VCaP (cell line): ENCODE data around the gene LIMD2.

Source experiments
- H3K27ac ChIP-seq: fragments of 450-650 bp; 2 replicates; pipeline ENCODE4 v1.5.1; 2017
- CTCF ChIP-seq: fragments of 450-650 bp; conservative IDR thresholded peaks from 2 replicates; pipeline ENCODE4 v1.5.1; 2017; ENCODE audit warnings: mild to moderate bottlenecking, moderate library complexity

Gene LIMD2

GRCh38 chr17:63679214-63679613, 20.7 kb downstream of the LIMD2 start:
- TF ChIP-seq CTCF = no peak
- no peak overlapping the region for H3K27ac ChIP-seq

- peak overlapping the region; percentile 97 for H3K27ac ChIP-seq
- no peak for TF ChIP-seq CTCF
Observed at GRCh38 chr17:63676584-63676983, 23.3 kb downstream of the LIMD2 start.

GRCh38 chr17:63675607-63676546, 24.0 kb downstream of the LIMD2 start:
- peak overlapping the region; percentile 97 for H3K27ac ChIP-seq
- TF ChIP-seq CTCF = no peak

GRCh38 chr17:63675231-63675606, 24.7 kb downstream of the LIMD2 start:
- peak overlapping the region; percentile 97 for H3K27ac ChIP-seq
- TF ChIP-seq CTCF = no peak

- H3K27ac ChIP-seq = peak overlapping the region; percentile 97
- no peak for TF ChIP-seq CTCF
Observed at GRCh38 chr17:63672856-63673255, 27.1 kb downstream of the LIMD2 start.

GRCh38 chr17:63665527-63666214, 34.3 kb downstream of the LIMD2 start:
- no peak overlapping the region for H3K27ac ChIP-seq
- TF ChIP-seq CTCF = no peak

GRCh38 chr17:63659850-63660249, 40.1 kb downstream of the LIMD2 start:
- no peak for TF ChIP-seq CTCF
- H3K27ac ChIP-seq = peak overlapping the region; percentile 43; the same call in 1 of the 2 replicates
